Endodermal cell (in vitro differentiated cells): ENCODE measurements around the gene AOPEP. TPM values are rescaled to one million over a fixed set of nuclear protein-coding genes. Genes with fewer than 3 reads are reported as not detected.

Experiments used
- DNase-seq: peaks from one replicate; pipeline ENCODE4 v3.0.0-alpha.2; 2017
- H3K27ac ChIP-seq: 2 replicates; pipeline ENCODE4 v1.5.1; 2013; ENCODE audit warnings: mild to moderate bottlenecking, low read depth, low read length, moderate library complexity
- H3K27me3 ChIP-seq: 2 replicates; pipeline ENCODE4 v1.6.1; 2013; ENCODE audit warnings: mild to moderate bottlenecking, low read length, moderate library complexity; ENCODE audit not compliant: insufficient read depth, control insufficient read depth, poor library complexity, severe bottlenecking
- H3K36me3 ChIP-seq: 2 replicates; pipeline ENCODE4 v1.7.0; 2013; ENCODE audit warnings: mild to moderate bottlenecking, low read length, moderate library complexity; ENCODE audit not compliant: control insufficient read depth, insufficient read depth
- H3K4me1 ChIP-seq: one replicate; pipeline ENCODE4 v1.7.0; 2013; ENCODE audit warnings: low read length; ENCODE audit not compliant: control insufficient read depth, insufficient read depth
- H3K4me3 ChIP-seq: 2 replicates; pipeline ENCODE4 v1.5.1; 2013; ENCODE audit warnings: mild to moderate bottlenecking, low read length, moderate library complexity
- H3K9ac ChIP-seq: 2 replicates; pipeline ENCODE4 v1.6.1; 2013; ENCODE audit warnings: mild to moderate bottlenecking, low read length, moderate library complexity; ENCODE audit not compliant: poor library complexity, severe bottlenecking; ENCODE audit errors: extremely low read depth
- H3K9me3 ChIP-seq: 2 replicates; pipeline ENCODE4 v1.6.1; 2013; ENCODE audit warnings: mild to moderate bottlenecking, low read length, moderate library complexity; ENCODE audit not compliant: control insufficient read depth
- H3K27ac Mint-ChIP-seq: 2 replicates; pipeline ENCODE4 v1.8.0; 2020; ENCODE audit warnings: mixed read lengths
- H3K27me3 Mint-ChIP-seq: 2 replicates; pipeline ENCODE4 v1.8.0; 2021; ENCODE audit warnings: mild to moderate bottlenecking, mixed read lengths; ENCODE audit not compliant: insufficient read depth
- H3K36me3 Mint-ChIP-seq: 2 replicates; pipeline ENCODE4 v1.8.0; 2020; ENCODE audit warnings: low read depth, mixed read lengths
- H3K4me1 Mint-ChIP-seq: 2 replicates; pipeline ENCODE4 v1.8.0; 2020; ENCODE audit warnings: mixed read lengths
- H3K4me3 Mint-ChIP-seq: 2 replicates; pipeline ENCODE4 v1.8.0; 2020; ENCODE audit warnings: mild to moderate bottlenecking, moderate library complexity, mixed read lengths
- H3K9me3 Mint-ChIP-seq: 2 replicates; pipeline ENCODE4 v1.8.0; 2020; ENCODE audit warnings: mild to moderate bottlenecking, mixed read lengths
- WGBS, 2 experiments: methylation state at CpG; one replicate each; pipeline versions ENCODE4 v1.1.5 to v1.1.7; 2013; ENCODE audit warnings: missing lambda C conversion rate in 2 of 2, mixed read lengths in 1 of 2; ENCODE audit not compliant: insufficient coverage in 1 of 2, insufficient read length in 1 of 2; 5-methylcytosine and 5-hydroxymethylcytosine counted together
- total RNA-seq, 2 donors: library from RNA; stranded (reverse); fragmentation: NEBNext Ultra II Directional in 1 of 2; extraction: Animal tissue kit (Norgen Biotek cat#: 25700) in 1 of 2; gene quantifications; 2 replicates in 1 of 2; 3 replicates in 1 of 2; pipeline ENCODE4 v1.2.1, GENCODE V29; 2021
- TF ChIP-seq, protein P1 (sequence below): fragments of 200-600 bp; sonication (generic); conservative IDR thresholded peaks from 2 replicates; pipeline ENCODE4 v1.5.0; 2021; ENCODE audit warnings: antibody characterized with exemption, mild to moderate bottlenecking

The AOPEP gene
- total RNA-seq, 2 donors from 2014 or later = 23.4 to 33.7 TPM

DNA sequence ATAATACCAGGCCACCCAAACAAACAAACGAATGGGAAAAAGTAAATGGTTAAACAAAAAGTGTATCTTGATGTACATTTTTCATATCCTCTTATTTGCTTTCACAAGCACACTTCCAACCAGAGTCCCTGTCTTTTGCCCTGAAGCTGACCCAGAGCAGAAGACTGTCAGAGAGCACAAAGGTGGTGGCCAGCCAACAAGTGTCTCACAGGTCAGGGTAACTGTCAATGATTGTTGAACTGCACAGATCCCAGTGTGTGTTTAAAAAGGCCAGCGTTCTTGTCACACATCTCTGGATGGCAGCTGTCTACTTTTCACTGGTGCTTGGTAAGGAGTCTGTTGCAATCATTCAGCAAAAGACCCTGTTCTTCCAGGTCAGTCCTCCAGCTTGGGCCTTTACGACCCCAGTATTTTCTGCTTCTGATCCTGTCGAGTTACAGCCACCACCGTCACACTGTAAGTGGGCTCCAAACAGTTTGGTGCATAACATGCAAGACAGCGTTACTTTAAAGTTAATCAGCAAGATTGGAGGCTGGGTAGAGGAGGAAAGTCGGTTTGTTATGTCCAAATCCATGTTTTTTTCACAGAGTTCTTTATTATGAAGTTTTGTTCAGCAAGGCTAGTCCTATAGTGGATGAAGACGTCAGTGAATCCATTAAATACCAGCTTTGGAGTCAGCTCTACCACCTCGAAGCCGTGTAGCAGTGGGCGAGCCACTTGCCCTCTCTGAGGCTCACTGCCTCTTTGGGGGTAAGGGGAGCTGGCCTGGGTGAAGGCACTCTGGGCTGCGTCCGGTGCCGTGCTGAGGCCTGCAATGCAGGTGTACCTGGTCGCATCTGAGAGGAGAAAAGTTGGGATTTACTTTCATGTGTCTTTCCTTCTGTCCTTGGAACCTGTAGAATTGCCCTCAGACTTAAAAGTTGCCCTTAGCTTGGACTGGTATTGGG is 265.7 kb downstream of the AOPEP start:
- DNase-seq = no peak
- Mint-ChIP-seq H3K27ac (no peak overlapping the region), H3K27me3 (no peaks in the 10 kb centered on the region), H3K4me1 (peaks cover 20% of the 10 kb centered on the region), H3K36me3 (peaks cover 3% of the 10 kb centered on the region), H3K9me3 (no peaks in the 10 kb centered on the region), H3K4me3 (no peak overlapping the region)
- no peak overlapping the region for H3K27ac ChIP-seq
- H3K27me3 ChIP-seq = no peaks in the 10 kb centered on the region
- H3K36me3 ChIP-seq = no peaks in the 10 kb centered on the region
- TF ChIP-seq, protein P1, sequence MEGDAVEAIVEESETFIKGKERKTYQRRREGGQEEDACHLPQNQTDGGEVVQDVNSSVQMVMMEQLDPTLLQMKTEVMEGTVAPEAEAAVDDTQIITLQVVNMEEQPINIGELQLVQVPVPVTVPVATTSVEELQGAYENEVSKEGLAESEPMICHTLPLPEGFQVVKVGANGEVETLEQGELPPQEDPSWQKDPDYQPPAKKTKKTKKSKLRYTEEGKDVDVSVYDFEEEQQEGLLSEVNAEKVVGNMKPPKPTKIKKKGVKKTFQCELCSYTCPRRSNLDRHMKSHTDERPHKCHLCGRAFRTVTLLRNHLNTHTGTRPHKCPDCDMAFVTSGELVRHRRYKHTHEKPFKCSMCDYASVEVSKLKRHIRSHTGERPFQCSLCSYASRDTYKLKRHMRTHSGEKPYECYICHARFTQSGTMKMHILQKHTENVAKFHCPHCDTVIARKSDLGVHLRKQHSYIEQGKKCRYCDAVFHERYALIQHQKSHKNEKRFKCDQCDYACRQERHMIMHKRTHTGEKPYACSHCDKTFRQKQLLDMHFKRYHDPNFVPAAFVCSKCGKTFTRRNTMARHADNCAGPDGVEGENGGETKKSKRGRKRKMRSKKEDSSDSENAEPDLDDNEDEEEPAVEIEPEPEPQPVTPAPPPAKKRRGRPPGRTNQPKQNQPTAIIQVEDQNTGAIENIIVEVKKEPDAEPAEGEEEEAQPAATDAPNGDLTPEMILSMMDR = no peak
- H3K9me3 ChIP-seq = no peaks in the 10 kb centered on the region
- no peak overlapping the region for H3K9ac ChIP-seq
- no peaks in the 10 kb centered on the region for H3K4me1 ChIP-seq
- H3K4me3 ChIP-seq = no peak overlapping the region
- 93% methylated on average over 7 to 14 of the region's 15 CpGs for WGBS, 2 experiments

DNA sequence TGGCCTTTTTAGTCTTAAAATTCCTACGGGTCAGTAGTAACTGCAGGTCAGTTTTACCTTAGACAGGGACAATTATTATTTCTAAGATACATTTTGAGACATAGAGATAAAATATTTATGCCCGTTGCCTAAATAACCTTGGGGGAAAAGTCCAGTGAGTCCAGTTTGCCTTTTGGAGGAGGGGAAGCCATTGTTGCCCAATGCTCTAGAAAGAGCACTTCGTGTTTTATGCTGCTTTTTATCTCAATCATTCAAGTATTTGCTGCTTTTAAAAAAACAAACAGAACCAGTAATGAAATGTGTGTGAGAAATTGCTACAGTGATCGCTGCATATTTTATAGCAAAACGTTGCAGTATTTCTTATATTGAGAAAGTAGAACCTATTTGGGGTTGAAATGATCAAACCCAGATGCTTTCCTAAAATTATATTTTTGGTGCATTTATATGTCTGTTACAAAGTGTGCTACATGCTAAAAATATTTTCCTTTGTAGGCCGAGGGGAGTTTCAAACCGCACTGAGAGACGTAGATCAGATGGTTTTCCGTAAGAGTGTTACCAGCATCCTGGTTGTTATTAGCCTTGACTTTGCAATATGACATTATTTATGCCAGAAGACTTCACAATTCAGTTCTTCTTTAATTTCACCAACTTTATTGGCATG is 266.8 kb downstream of the AOPEP start:
- no peak overlapping the region for H3K27ac ChIP-seq
- H3K4me3 ChIP-seq = no peak overlapping the region
- H3K27me3 Mint-ChIP-seq = no peaks in the 10 kb centered on the region
- no peaks in the 10 kb centered on the region for H3K4me1 ChIP-seq
- H3K36me3 ChIP-seq = no peaks in the 10 kb centered on the region
- 86 to 91% methylated on average over 1 to 9 of the region's 9 CpGs for WGBS, 2 experiments
- no peak overlapping the region for H3K9ac ChIP-seq
- DNase-seq = no peak
- no peaks in the 10 kb centered on the region for H3K9me3 ChIP-seq
- TF ChIP-seq, protein P1 = no peak
- no peak overlapping the region for H3K4me3 Mint-ChIP-seq
- peaks cover 20% of the 10 kb centered on the region for H3K4me1 Mint-ChIP-seq
- H3K9me3 Mint-ChIP-seq = no peaks in the 10 kb centered on the region
- H3K27ac Mint-ChIP-seq = no peak overlapping the region
- H3K27me3 ChIP-seq = no peaks in the 10 kb centered on the region
- no peaks in the 10 kb centered on the region for H3K36me3 Mint-ChIP-seq

DNA sequence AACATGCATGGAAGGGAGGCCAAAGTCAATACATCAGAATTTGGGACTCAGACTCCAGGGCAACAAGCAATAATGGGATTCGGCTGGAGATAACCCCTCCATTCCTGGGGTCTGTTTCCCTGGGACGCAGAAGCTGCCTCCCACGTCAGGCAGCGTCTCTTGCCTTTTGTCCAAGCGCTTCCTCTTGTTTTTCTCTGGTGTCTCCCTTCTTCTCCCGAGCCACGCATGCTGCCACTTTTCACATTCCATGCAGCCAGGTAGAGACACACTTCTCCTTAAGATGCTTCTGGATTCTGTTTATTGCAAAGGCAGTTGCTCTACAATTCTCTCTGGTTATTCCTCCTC is 267.3 kb downstream of the AOPEP start:
- Histone ChIP-seq H3K4me3 (no peak overlapping the region), H3K9ac (no peak overlapping the region), H3K9me3 (no peaks in the 10 kb centered on the region), H3K27me3 (no peaks in the 10 kb centered on the region), H3K4me1 (no peaks in the 10 kb centered on the region), H3K27ac (no peak overlapping the region), H3K36me3 (no peaks in the 10 kb centered on the region)
- no peak for DNase-seq
- TF ChIP-seq, protein P1 = no peak
- H3K27me3 Mint-ChIP-seq = no peaks in the 10 kb centered on the region
- H3K9me3 Mint-ChIP-seq = no peaks in the 10 kb centered on the region
- no peaks in the 10 kb centered on the region for H3K36me3 Mint-ChIP-seq
- H3K4me1 Mint-ChIP-seq = peaks cover 20% of the 10 kb centered on the region
- WGBS, 2 experiments = 85 to 87% methylated on average over 7 of the region's 7 CpGs
- no peak overlapping the region for H3K27ac Mint-ChIP-seq
- H3K4me3 Mint-ChIP-seq = no peak overlapping the region
